Gastrocnemius medialis (tissue), 4 donors: ENCODE data around the gene DNASE1L3.

Experiments
- CTCF ChIP-seq, 5 experiments: fragments of 450-650 bp in 3 of 5; fragments of 200-600 bp in 2 of 5; sonication (generic) in 2 of 5; IDR thresholded peaks in 4 of 5; conservative IDR thresholded peaks in 1 of 5; 1 replicate in 4 of 5; 2 replicates in 1 of 5; pipeline ENCODE4 v1.5.1; 2016 to 2019; ENCODE audit warnings: antibody characterized with exemption in 5 of 5, mild to moderate bottlenecking in 3 of 5, moderate library complexity in 3 of 5
- POLR2A ChIP-seq, 2 donors: fragments of 450-650 bp; IDR thresholded peaks; one replicate each; pipeline ENCODE4 v1.6.1; 2017; ENCODE audit warnings: antibody characterized with exemption in 2 of 2, mild to moderate bottlenecking in 2 of 2, moderate library complexity in 2 of 2

GRCh38 chr3:58256511-58256910, 45.7 kb upstream of the DNASE1L3 start:
- TF ChIP-seq CTCF (IDR thresholded peaks at IDR 0.05 in 4 of 5, conservative IDR thresholded peaks at IDR 0.05 in 1 of 5) (no peak), POLR2A (IDR thresholded peaks at IDR 0.05) (no peak)
